SK-N-SH (cell line): Measurements from ENCODE around the gene DYNLT2B. TPM values are rescaled to one million over a fixed set of nuclear protein-coding genes. Genes with fewer than 3 reads are reported as not detected.

Source experiments
- CTCF ChIA-PET: fragments of 300-600, 350-600 bp; formaldehyde crosslinking; extraction: SDS; loops from one replicate; lab custom pipeline; 2021; lab: Yijun Ruan, JAX
- POLR2A ChIA-PET: fragments of 350-600 bp; sonication (Branson Sonifier 250); formaldehyde crosslinking; extraction: SDS; loops from one replicate; lab custom pipeline; 2020; ENCODE audit warnings: antibody characterized with exemption, inconsistent platforms; lab: Yijun Ruan, JAX
- DNase-seq: peaks from one replicate; pipeline ENCODE4 v3.0.0; 2012
- H2AFZ ChIP-seq: fragments of 200-600 bp; sonication (generic); 2 replicates; pipeline ENCODE4 v1.8.1; 2016; ENCODE audit warnings: antibody characterized with exemption, mild to moderate bottlenecking, low read depth
- H3F3A ChIP-seq: fragments of 200-600 bp; sonication (generic); replicated peaks from 2 replicates; pipeline ENCODE3; 2016; ENCODE audit warnings: antibody characterized with exemption, mild to moderate bottlenecking; ENCODE audit not compliant: insufficient read depth
- H3K27ac ChIP-seq, 2 experiments: fragments of 200-500 bp in 1 of 2; fragments of 200-600 bp in 1 of 2; sonication (Bioruptor generic) in 1 of 2; sonication (generic), shearing (Covaris generic) in 1 of 2; 2 replicates each; pipeline versions ENCODE4 v1.5.1 to v1.6.1; 2014 to 2016; ENCODE audit warnings: low read depth in 2 of 2, inconsistent platforms in 1 of 2, low read length in 1 of 2, mild to moderate bottlenecking in 1 of 2, mixed read lengths in 1 of 2
- H3K27me3 ChIP-seq: fragments of 200-600 bp; sonication (generic), shearing (Covaris generic); 2 replicates; pipeline ENCODE4 v1.6.1; 2016; ENCODE audit warnings: mixed run types; ENCODE audit not compliant: insufficient read depth
- H3K36me3 ChIP-seq, 2 experiments: fragments of 200-500 bp in 1 of 2; fragments of 200-600 bp in 1 of 2; sonication (Bioruptor generic) in 1 of 2; sonication (generic) in 1 of 2; replicated peaks in 1 of 2; 2 replicates each; pipeline versions ENCODE3 to v1.5.1; 2014 to 2016; ENCODE audit warnings: low read length in 1 of 2, mild to moderate bottlenecking in 1 of 2; ENCODE audit not compliant: insufficient read depth in 2 of 2, control insufficient read depth in 1 of 2
- H3K4me1 ChIP-seq, 2 experiments: fragments of 200-500 bp in 1 of 2; fragments of 200-600 bp in 1 of 2; sonication (Bioruptor generic) in 1 of 2; sonication (generic), shearing (Covaris generic) in 1 of 2; 2 replicates each; pipeline versions ENCODE4 v1.5.1 to v1.6.1; 2014 to 2016; ENCODE audit warnings: low read depth in 1 of 2, low read length in 1 of 2, mixed run types in 1 of 2; ENCODE audit not compliant: insufficient read depth in 2 of 2, control insufficient read depth in 1 of 2
- H3K4me2 ChIP-seq: fragments of 200-600 bp; sonication (generic), shearing (Covaris generic); 2 replicates; pipeline ENCODE4 v1.6.1; 2017; ENCODE audit warnings: mixed run types
- H3K4me3 ChIP-seq, 2 experiments: fragments of 200-500 bp in 1 of 2; fragments of 200-600 bp in 1 of 2; sonication (Bioruptor generic) in 1 of 2; sonication (generic), shearing (Covaris generic) in 1 of 2; 2 replicates each; pipeline versions ENCODE4 v1.5.1 to v1.8.1; 2014 to 2016; ENCODE audit warnings: low read depth in 2 of 2, inconsistent platforms in 1 of 2, low read length in 1 of 2, mild to moderate bottlenecking in 1 of 2, mixed read lengths in 1 of 2, moderate library complexity in 1 of 2
- H3K79me2 ChIP-seq: fragments of 200-600 bp; sonication (generic); 2 replicates; pipeline ENCODE4 v1.8.1; 2017; ENCODE audit warnings: mild to moderate bottlenecking; ENCODE audit not compliant: insufficient read depth
- H3K9ac ChIP-seq: fragments of 200-600 bp; sonication (generic); 2 replicates; pipeline ENCODE4 v1.6.1; 2017; ENCODE audit warnings: mixed run types
- H3K9me2 ChIP-seq: fragments of 200-600 bp; sonication (generic); 2 replicates; pipeline ENCODE4 v1.6.1; 2017; ENCODE audit warnings: mixed run types
- H3K9me3 ChIP-seq: fragments of 200-600 bp; sonication (generic); 2 replicates; pipeline ENCODE4 v1.6.1; 2017; ENCODE audit warnings: mixed run types, mild to moderate bottlenecking, moderate library complexity
- H4K20me1 ChIP-seq: fragments of 200-600 bp; sonication (generic); 2 replicates; pipeline ENCODE4 v1.6.1; 2017; ENCODE audit warnings: mild to moderate bottlenecking, mixed run types; ENCODE audit not compliant: insufficient read depth
- ELF1 ChIP-seq: IDR thresholded peaks from 2 replicates; pipeline ENCODE4 v1.4.0; 2012
- EP300 ChIP-seq, 2 experiments: IDR thresholded peaks; 2 replicates each; pipeline versions ENCODE4 v1.4.0 to v1.6.1; 2012; ENCODE audit warnings: borderline replicate concordance in 1 of 2, low read depth in 1 of 2, low read length in 1 of 2
- FOXM1 ChIP-seq: IDR thresholded peaks from 2 replicates; pipeline ENCODE4 v1.4.0; 2012; ENCODE audit warnings: low read depth, mild to moderate bottlenecking
- JUND ChIP-seq: IDR thresholded peaks from 2 replicates; pipeline ENCODE4 v1.4.0; 2012
- MXI1 ChIP-seq: IDR thresholded peaks from 2 replicates; pipeline ENCODE4 v1.6.1; 2012; ENCODE audit warnings: mild to moderate bottlenecking, low read depth, low read length, improper control_type of control experiment
- NRF1 ChIP-seq: IDR thresholded peaks from 2 replicates; pipeline ENCODE4 v1.6.1; 2012; ENCODE audit warnings: low read depth, mild to moderate bottlenecking, low read length
- RAD21 ChIP-seq: IDR thresholded peaks from 2 replicates; pipeline ENCODE4 v1.6.1; 2012; ENCODE audit warnings: mild to moderate bottlenecking, low read length
- RFX5 ChIP-seq: IDR thresholded peaks from 2 replicates; pipeline ENCODE4 v1.6.1; 2012; ENCODE audit warnings: mild to moderate bottlenecking, improper control_type of control experiment, low read length
- RXRA ChIP-seq: IDR thresholded peaks from 2 replicates; pipeline ENCODE4 v1.4.0; 2012; ENCODE audit warnings: low read depth, mild to moderate bottlenecking, borderline replicate concordance
- SMC3 ChIP-seq: IDR thresholded peaks from 2 replicates; pipeline ENCODE4 v1.6.1; 2012; ENCODE audit warnings: low read depth, low read length, improper control_type of control experiment
- TAF1 ChIP-seq: IDR thresholded peaks from 2 replicates; pipeline ENCODE4 v1.6.1; 2012; ENCODE audit warnings: low read depth, mild to moderate bottlenecking, low read length, moderate library complexity, borderline replicate concordance
- TCF12 ChIP-seq: IDR thresholded peaks from 2 replicates; pipeline ENCODE4 v1.4.0; 2012
- YY1 ChIP-seq: IDR thresholded peaks from 2 replicates; pipeline ENCODE4 v1.4.0; 2012; ENCODE audit warnings: low read depth, mild to moderate bottlenecking
- WGBS: methylation state at CpG from one replicate; pipeline ENCODE4 v1.1.6; 2017; ENCODE audit warnings: low lambda C conversion rate; 5-methylcytosine and 5-hydroxymethylcytosine counted together
- polyA plus RNA-seq, 3 experiments: library from polyadenylated mRNA; depleted of rRNA; stranded (reverse); fragments of >200 nt; gene quantifications; 2 replicates each; pipeline ENCODE4 v1.2.3, GENCODE V29; 2012
- TF ChIP-seq, protein P1 (sequence below): IDR thresholded peaks from 2 replicates; pipeline ENCODE4 v1.4.0; 2012; ENCODE audit warnings: low read depth, borderline replicate concordance
- TF ChIP-seq, protein P2 (sequence below): fragments of 200-600 bp; sonication (generic); IDR thresholded peaks from 2 replicates; pipeline ENCODE4 v1.6.1; 2017; ENCODE audit warnings: antibody characterized with exemption, mild to moderate bottlenecking, moderate library complexity
- TF ChIP-seq, protein P3 (sequence below): IDR thresholded peaks from 2 replicates; pipeline ENCODE4 v1.4.0; 2012; ENCODE audit warnings: low read depth, borderline replicate concordance
- TF ChIP-seq, protein P4 (sequence below): IDR thresholded peaks from 2 replicates; pipeline ENCODE4; 2012
- TF ChIP-seq, protein P5 (sequence below): IDR thresholded peaks from 2 replicates; pipeline ENCODE4 v1.4.0; 2012; ENCODE audit warnings: low read depth
- TF ChIP-seq, protein P6 (sequence below): fragments of 150-350 bp; IDR thresholded peaks from 2 replicates; pipeline ENCODE4 v1.6.1; 2017; ENCODE audit warnings: antibody characterized with exemption, low read length, low read depth, borderline replicate concordance

Gene DYNLT2B
- polyA plus RNA-seq, 1 of the 3 experiments (the other 2 are of a cell fraction), result 31.7 TPM

DNA sequence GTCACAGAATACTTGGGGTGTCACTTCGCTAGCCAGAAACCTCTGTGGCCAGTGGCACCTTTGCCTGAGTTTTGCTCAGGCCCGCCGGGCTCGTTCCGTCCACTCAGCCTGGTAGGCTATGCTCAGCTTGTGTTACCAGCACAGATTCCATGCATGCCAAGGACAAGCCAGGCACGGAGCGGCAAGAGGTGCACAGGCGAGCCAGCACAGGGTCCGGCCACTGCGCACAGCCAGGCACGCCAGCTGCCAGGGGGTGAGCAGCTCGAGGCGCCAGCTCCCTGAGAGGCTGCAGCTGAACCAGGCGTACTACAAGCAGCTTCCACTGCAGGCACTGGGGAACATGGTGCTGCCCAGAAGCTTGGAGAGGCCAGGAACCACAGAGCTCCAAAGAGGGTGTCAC lies 45.2 kb downstream of the DYNLT2B start:
- ChIA-PET CTCF (interaction anchor here (1.0 to 1.6 kb wide), 3 partner anchors 11 to 256 kb away, joined by 3 to 7 read pairs (median 3); no protein-coding TSS in a partner anchor), POLR2A (no interaction called here)
- Histone ChIP-seq H3K36me3 (peaks cover 8 to 13% of the 10 kb centered on the region in 2 experiments), H2AFZ (no peak overlapping the region), H3K4me3 (no peak overlapping the region), H3K9me3 (no peaks in the 10 kb centered on the region), H3K4me2 (no peak overlapping the region), H3K27ac (no peak overlapping the region), H3K79me2 (peaks cover 63% of the 10 kb centered on the region), H3K9ac (no peak overlapping the region), H4K20me1 (peaks cover 12% of the 10 kb centered on the region), H3F3A (peaks cover 15% of the 10 kb centered on the region), H3K4me1 (peaks cover 0 to 13% of the 10 kb centered on the region in 2 experiments; a peak in 1 of 4 replicates), H3K27me3 (no peaks in the 10 kb centered on the region), H3K9me2 (no peaks in the 10 kb centered on the region)
- DNase-seq, result no peak
- WGBS, result 95% methylated on average over 8 of the region's 14 CpGs
- TF ChIP-seq, protein P1, sequence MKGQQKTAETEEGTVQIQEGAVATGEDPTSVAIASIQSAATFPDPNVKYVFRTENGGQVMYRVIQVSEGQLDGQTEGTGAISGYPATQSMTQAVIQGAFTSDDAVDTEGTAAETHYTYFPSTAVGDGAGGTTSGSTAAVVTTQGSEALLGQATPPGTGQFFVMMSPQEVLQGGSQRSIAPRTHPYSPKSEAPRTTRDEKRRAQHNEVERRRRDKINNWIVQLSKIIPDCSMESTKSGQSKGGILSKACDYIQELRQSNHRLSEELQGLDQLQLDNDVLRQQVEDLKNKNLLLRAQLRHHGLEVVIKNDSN, result no peak
- TF ChIP-seq RAD21 (no peak), EP300 (IDR thresholded peaks at IDR 0.05; ENCODE audit: borderline replicate concordance in 1 of 2, low read depth in 1 of 2, low read length in 1 of 2) (no peak), JUND (no peak), YY1 (no peak), RXRA (no peak)

DNA sequence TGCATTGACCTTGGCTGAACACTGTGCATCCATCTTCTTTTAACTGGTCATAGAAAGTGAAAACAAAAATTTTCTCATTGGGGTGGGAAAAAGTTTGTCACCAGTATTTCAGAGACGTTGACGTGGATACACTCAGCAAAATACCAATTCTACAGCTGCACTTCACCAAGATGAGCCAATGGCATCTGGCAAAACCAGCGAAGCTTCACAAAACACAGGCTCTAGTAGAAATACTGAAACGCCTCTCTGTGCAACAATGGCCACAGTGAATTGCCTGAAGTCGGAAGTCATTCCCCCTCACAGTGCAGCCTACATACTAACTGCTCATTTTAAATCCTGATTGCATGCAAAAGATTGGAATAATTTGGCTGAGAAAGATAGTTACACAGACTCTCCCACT lies 47.5 kb downstream of the DYNLT2B start:
- ChIA-PET CTCF (interaction anchor here (0.7 kb wide), 1 partner anchor 415 kb away, joined by 3 read pairs; no protein-coding TSS in a partner anchor), POLR2A (no interaction called here)
- H3K4me2 ChIP-seq, result no peak overlapping the region
- no peak overlapping the region for H3K27ac ChIP-seq
- peaks cover 12% of the 10 kb centered on the region for H4K20me1 ChIP-seq
- H3K79me2 ChIP-seq, result peaks cover 45% of the 10 kb centered on the region
- 94% methylated on average over 5 of the region's 5 CpGs for WGBS
- H3K9me3 ChIP-seq, result no peaks in the 10 kb centered on the region
- no peak overlapping the region for H2AFZ ChIP-seq
- H3K36me3 ChIP-seq, result peaks cover 8 to 30% of the 10 kb centered on the region in 2 experiments
- H3K27me3 ChIP-seq, result no peaks in the 10 kb centered on the region
- H3K9ac ChIP-seq, result no peak overlapping the region
- no peak for DNase-seq
- H3K4me3 ChIP-seq, result no peak overlapping the region
- peaks cover 0 to 16% of the 10 kb centered on the region in 2 experiments; a peak in 1 of 4 replicates for H3K4me1 ChIP-seq
- no peaks in the 10 kb centered on the region for H3K9me2 ChIP-seq
- peaks cover 17% of the 10 kb centered on the region for H3F3A ChIP-seq
- TF ChIP-seq, protein P2, sequence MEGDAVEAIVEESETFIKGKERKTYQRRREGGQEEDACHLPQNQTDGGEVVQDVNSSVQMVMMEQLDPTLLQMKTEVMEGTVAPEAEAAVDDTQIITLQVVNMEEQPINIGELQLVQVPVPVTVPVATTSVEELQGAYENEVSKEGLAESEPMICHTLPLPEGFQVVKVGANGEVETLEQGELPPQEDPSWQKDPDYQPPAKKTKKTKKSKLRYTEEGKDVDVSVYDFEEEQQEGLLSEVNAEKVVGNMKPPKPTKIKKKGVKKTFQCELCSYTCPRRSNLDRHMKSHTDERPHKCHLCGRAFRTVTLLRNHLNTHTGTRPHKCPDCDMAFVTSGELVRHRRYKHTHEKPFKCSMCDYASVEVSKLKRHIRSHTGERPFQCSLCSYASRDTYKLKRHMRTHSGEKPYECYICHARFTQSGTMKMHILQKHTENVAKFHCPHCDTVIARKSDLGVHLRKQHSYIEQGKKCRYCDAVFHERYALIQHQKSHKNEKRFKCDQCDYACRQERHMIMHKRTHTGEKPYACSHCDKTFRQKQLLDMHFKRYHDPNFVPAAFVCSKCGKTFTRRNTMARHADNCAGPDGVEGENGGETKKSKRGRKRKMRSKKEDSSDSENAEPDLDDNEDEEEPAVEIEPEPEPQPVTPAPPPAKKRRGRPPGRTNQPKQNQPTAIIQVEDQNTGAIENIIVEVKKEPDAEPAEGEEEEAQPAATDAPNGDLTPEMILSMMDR, result no peak
- TF ChIP-seq, protein P3, sequence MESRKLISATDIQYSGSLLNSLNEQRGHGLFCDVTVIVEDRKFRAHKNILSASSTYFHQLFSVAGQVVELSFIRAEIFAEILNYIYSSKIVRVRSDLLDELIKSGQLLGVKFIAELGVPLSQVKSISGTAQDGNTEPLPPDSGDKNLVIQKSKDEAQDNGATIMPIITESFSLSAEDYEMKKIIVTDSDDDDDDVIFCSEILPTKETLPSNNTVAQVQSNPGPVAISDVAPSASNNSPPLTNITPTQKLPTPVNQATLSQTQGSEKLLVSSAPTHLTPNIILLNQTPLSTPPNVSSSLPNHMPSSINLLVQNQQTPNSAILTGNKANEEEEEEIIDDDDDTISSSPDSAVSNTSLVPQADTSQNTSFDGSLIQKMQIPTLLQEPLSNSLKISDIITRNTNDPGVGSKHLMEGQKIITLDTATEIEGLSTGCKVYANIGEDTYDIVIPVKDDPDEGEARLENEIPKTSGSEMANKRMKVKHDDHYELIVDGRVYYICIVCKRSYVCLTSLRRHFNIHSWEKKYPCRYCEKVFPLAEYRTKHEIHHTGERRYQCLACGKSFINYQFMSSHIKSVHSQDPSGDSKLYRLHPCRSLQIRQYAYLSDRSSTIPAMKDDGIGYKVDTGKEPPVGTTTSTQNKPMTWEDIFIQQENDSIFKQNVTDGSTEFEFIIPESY, result no peak
- TF ChIP-seq TAF1 (no peak), NRF1 (no peak), FOXM1 (no peak), MXI1 (no peak), YY1 (no peak), TCF12 (no peak), EP300 (IDR thresholded peaks at IDR 0.05; ENCODE audit: borderline replicate concordance in 1 of 2, low read depth in 1 of 2, low read length in 1 of 2) (no peak), SMC3 (no peak), RFX5 (no peak), RAD21 (no peak), ELF1 (no peak)
- TF ChIP-seq, protein P4, sequence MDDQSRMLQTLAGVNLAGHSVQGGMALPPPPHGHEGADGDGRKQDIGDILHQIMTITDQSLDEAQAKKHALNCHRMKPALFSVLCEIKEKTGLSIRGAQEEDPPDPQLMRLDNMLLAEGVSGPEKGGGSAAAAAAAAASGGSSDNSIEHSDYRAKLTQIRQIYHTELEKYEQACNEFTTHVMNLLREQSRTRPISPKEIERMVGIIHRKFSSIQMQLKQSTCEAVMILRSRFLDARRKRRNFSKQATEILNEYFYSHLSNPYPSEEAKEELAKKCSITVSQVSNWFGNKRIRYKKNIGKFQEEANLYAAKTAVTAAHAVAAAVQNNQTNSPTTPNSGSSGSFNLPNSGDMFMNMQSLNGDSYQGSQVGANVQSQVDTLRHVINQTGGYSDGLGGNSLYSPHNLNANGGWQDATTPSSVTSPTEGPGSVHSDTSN, result no peak
- TF ChIP-seq, protein P5, sequence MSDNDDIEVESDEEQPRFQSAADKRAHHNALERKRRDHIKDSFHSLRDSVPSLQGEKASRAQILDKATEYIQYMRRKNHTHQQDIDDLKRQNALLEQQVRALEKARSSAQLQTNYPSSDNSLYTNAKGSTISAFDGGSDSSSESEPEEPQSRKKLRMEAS, result no peak
- TF ChIP-seq, protein P6, sequence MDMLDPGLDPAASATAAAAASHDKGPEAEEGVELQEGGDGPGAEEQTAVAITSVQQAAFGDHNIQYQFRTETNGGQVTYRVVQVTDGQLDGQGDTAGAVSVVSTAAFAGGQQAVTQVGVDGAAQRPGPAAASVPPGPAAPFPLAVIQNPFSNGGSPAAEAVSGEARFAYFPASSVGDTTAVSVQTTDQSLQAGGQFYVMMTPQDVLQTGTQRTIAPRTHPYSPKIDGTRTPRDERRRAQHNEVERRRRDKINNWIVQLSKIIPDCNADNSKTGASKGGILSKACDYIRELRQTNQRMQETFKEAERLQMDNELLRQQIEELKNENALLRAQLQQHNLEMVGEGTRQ, result no peak
